Inflammatory macrophage treated with lipopolysaccharide for 1 hour (primary cell): ENCODE data around the gene NCAPG.

Experiments
- DNase-seq, 2 donors: peaks; one replicate each; pipeline ENCODE4 v3.0.0-alpha.2; 2020 to 2022

NCAPG gene

GRCh38 chr4:17876943-17877342, 66.2 kb downstream of the NCAPG start:
- DNase-seq = no peak

- DNase-seq = no peak
Observed at GRCh38 chr4:17877661-17878060, 66.9 kb downstream of the NCAPG start.

- no peak for DNase-seq
Observed at GRCh38 chr4:17884063-17884462, 73.3 kb downstream of the NCAPG start.

- no peak for DNase-seq
Observed at GRCh38 chr4:17884511-17884910, 73.7 kb downstream of the NCAPG start.

- no peak for DNase-seq
Observed at GRCh38 chr4:17889692-17890091, 78.9 kb downstream of the NCAPG start.

- DNase-seq = no peak
Observed at GRCh38 chr4:17894421-17894820, 83.6 kb downstream of the NCAPG start.
